Hepatic stellate cell (primary cell): ENCODE measurements around the gene EGLN3.

Experiments used
- DNase-seq: peaks from one replicate; pipeline ENCODE4 v3.0.0; 2011; ENCODE audit warnings: low spot score

EGLN3 gene

DNA sequence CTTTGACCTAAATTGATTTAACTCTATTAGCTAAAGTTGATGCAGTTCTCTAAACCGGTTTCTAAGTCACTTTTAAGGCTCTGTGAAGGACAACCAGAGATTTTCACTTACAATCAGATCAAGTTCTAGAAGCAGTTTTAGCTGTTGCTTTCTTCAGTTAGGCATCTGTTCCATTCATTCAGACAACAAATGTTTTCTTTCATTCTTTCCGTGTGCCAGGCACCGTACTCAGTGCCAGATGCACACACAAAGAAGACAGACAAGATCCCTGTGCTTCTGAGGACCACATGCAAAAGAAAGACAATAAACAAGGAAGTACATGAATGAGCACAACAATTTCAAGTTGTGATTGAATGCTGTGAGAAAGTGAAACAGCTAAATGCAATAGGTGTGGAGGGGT lies 11.1 kb upstream of the EGLN3 start:
- no peak for DNase-seq

GRCh38 chr14:33959692-33960151 lies 8.8 kb upstream of the EGLN3 start:
- DNase-seq, result no peak

GRCh38 chr14:33958605-33959226 lies 7.8 kb upstream of the EGLN3 start:
- DNase-seq, result no peak

DNA sequence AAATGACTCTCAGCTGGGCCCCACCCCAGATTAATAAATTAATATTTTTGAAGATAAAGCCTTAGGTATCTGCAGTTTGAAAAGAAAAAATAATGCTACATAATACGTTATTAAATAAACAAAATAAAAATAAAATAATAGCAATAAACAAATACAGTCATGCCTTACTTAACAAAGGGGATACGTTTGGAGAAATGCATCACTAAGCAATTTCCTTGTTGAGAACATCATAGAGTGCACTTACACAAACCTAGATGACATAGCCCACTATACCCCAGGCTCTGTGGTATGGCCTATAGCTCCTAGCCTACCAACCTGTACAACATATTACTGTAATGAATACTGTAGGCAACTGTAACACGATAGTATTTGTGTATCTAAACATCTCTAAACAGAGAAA lies 7.1 kb upstream of the EGLN3 start:
- DNase-seq, result no peak

GRCh38 chr14:33957299-33957698 lies 6.4 kb upstream of the EGLN3 start:
- no peak for DNase-seq

DNA sequence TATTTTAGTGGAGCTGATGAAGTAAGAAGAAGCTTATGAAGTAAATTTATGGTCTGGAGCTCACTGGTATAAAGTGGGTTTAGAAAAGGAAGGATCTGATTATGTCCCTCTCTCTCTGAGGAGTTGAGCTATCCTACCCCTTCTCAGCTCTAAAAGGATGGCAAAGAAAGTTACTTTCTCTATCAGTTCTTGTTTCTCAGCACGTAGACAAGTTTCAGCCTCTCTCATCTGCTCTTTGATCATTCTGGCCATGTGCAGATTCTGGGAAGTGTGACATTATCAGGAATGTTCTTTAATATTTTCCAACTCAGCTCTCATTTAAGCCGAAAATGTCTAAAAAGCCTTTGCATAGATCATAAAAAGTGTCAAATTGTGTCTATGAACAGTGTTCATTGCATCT lies 5.8 kb upstream of the EGLN3 start:
- no peak for DNase-seq

- no peak for DNase-seq
Measured at GRCh38 chr14:33954016-33954598, 3.2 kb upstream of the EGLN3 start.

DNA sequence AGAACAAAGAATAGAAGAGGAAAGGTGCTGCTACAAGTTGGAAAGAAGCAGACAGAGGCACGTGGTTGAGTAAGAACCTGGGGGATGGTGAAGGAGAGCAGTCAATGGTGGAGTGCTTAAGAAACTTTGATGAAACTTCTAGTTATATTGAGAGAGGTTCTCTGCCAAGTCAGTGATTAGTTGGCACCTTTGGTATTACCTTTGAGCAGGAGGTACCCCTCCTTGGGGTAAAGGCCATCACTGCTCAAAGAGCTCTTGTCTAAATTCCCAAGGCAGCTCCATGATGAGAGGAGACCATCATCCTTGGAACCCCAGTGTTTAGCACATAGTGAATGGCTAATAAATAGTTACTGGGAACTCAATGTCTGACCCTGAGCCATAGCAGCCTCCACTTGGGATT lies 1.7 kb upstream of the EGLN3 start:
- DNase-seq, result no peak

DNA sequence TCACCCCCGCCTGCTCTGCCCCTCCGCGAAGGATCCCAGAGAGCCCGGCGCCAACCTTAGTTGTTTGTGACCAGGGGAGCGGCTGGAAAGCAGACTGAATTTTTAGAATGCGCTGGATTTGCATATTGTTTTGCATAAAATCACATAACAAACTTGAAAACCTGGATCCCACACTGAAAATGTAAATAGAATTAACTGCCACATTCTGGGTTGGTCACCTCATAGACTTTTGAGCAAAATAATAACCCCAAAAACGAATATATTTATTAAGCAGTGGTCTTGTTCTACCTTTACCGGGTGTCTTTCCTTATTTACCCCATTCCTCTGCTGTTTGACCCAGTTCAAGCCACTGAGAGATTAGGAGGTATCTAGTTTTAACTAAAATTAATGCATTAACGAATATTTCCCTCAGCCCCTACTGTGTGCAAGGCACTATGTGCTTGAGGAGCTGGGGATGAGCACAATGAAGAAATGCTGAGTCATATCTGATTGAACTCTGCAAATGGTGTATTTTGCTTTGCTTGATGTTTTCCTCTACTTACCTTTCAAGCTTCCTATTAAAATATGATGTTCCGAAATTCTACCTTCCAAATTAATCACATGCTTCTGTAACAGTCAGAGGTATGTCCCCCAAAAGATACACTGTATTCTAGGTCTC lies 438 bp upstream of the EGLN3 start:
- no peak for DNase-seq

- DNase-seq, result no peak
Measured at GRCh38 chr14:33949411-33949893, 1.4 kb downstream of the EGLN3 start.

GRCh38 chr14:33948869-33949408 lies 1.9 kb downstream of the EGLN3 start:
- DNase-seq, result no peak

GRCh38 chr14:33948145-33948868 lies 2.6 kb downstream of the EGLN3 start:
- DNase-seq, result no peak

DNA sequence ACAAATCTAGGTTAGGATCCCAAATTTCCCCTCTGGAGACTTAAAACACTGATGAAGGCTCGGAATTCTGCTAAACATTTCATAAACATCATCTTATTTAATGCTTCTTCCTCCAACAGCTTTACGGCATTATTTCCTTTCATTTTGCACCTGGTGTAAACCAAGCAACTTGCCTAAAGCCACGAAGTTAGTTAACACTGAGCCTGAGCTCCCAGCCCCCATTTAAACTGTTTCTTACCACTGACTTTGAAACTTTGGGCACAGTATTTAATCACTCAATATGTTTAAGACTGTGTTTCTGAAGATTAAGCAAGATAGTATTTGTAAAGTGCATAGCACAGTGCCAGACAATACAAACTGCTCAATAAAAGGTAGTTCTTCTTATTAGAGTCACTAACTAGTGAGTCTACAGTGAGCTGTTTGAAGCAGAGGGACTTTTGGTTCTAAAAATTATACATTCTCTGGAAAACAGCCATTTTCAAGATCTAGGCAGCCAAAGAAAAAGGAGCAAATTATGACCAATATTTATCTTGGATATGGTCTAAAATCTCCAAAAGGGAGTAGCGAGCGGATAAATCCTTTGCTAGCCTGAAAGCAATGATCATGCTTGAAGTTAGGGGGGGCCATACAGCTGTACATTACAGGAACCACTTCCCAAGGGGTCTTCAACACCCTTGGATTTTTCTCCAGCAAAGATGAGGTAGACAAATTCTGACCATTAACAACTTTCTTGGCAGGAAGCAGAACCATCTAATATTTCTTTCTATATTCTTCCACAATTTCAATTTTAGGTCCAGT lies 4.0 kb downstream of the EGLN3 start:
- no peak for DNase-seq

DNA sequence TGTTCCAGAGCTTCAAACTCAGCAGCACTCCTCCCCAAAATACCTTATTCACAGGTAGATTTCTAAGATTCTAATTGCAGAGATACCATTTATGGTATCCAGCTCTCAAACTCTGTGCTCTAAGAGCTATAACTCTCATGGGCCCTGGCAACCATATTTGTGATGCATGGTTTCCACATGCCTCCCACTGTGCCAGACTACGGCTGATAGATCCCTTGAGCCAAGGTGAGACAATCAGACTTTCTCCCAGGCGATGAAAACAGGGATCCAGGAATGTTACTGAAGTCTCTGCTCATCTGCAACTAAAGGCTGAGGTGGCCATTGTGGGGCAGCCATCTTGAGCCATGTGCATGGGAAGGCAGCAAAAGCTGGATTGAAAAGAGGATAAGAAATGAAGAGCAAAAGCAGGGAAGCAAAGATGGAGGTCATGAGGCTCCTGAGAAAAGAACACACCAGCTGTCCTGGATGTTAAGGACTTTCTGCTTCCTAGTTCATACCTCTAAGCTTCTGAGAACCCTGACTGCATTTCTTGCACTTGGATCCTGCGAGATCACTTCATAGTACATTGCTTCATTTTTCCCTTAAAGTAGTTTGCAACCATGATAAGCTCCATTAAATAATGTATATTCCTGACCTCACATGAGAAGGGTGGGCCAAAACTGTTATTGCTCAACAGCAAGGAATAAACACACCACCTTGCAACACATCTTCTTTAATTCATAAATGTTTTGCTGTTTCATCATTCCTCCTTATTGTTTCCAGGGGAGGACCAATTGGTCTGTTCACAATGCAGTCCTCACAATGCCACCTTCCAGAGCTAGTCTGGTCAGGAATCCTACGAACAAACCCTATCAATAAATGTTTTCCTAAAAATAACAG lies 5.4 kb downstream of the EGLN3 start:
- DNase-seq, result no peak

DNA sequence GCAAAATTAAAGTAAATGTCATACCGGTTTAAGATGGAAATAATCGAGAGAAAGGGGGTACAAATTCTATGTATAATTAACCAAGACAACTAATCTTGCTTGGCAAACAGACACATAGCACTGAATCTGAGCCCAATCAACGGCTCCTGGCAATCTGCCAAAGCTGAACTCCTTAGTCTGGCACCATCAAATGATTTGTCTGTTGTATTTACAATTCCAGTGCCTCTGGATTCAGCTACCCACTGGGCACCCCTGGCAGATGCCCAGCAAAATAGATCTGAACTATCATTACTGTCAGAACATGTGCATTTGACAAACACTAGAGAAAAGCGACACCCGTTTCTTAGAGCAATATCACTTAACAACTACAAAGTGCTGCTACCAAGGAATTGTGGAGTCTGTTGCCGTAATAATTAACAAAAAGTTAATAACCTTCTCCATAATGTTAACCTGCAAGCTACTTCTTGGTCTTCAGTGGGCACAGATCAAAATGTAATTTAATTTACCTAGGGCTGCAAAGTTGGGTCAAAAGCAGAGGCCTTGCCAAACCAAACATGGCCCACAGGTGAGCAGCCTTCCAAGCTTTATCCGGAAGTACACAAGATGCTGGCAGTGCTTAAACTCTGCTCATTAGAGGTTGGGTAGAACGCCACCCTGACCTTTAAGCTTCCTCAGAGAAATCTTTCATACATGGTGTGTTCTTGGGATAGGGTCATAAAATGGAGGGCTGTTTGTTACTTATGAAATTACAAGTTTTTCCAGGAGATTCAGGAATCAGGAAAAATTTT lies 7.6 kb downstream of the EGLN3 start:
- no peak for DNase-seq

GRCh38 chr14:33941718-33942117 lies 9.2 kb downstream of the EGLN3 start:
- DNase-seq, result no peak

GRCh38 chr14:33940561-33941011 lies 10.3 kb downstream of the EGLN3 start:
- no peak for DNase-seq

DNA sequence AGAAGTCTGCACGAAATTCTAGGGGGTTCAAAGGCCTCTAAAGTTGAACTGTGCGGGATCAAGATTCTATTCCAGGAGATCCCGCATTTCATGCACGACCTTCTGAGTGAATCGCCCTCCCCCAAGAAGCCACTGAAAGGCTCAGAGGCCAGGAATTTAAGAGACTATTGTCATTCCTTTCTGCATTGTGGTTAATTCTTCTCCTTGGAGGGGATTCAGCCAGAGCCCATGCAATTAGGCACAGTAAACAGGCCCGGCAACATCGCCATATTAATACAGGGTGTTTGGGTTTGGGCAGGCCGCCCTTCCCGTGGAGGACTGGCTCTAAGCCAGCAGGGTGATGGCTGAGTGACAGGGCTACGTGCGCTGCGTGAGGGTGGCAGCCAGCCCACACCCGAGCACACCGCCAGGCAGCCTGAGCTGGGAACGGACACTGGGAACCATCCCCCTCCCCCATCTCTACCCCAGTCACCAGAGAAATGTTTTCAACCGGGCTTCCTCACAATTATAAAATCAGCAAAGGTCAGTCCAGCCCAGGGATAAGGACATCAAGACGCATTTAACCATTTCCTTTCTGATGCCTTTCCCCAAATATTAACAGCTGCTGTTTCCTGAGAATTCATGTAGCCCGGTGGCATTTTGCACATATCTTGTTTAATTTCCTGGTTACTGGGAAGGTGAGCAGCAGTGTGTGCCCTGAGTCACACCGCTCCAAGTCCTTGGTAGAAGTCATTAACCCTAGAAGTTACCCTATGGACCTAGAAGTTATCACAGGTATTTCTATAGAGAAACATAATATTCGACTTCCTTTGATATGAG lies 12.5 kb downstream of the EGLN3 start:
- DNase-seq, result no peak

DNA sequence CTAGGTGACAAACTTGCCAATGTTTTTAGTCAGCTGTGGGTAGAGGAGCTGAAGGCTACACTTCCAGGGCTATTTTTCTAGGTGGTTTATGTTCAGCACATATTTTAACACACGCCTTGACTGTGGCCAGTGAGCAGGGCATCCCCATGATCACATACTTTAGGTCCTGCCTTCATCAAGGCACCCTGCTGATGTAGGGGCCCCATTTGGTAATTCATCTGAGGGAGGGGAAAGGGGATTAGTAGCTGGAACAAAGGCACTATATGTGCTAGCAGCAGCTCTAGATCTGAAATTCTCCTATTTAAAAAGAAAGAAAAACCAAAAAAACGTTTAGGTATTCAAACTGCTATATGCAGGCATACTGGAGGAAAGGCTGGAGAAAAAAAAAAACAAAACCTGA lies 14.5 kb downstream of the EGLN3 start:
- DNase-seq, result no peak
